Eye (tissue), 1 donor: Measurements from ENCODE around the gene TMEM222.
A peak's percentile ranks its signal among the peaks of the same experiment; 100 is the strongest.

Experiments used
- DNase-seq: peaks from one replicate; pipeline ENCODE4 v3.0.0-alpha.2; 2015

TMEM222 gene

DNA sequence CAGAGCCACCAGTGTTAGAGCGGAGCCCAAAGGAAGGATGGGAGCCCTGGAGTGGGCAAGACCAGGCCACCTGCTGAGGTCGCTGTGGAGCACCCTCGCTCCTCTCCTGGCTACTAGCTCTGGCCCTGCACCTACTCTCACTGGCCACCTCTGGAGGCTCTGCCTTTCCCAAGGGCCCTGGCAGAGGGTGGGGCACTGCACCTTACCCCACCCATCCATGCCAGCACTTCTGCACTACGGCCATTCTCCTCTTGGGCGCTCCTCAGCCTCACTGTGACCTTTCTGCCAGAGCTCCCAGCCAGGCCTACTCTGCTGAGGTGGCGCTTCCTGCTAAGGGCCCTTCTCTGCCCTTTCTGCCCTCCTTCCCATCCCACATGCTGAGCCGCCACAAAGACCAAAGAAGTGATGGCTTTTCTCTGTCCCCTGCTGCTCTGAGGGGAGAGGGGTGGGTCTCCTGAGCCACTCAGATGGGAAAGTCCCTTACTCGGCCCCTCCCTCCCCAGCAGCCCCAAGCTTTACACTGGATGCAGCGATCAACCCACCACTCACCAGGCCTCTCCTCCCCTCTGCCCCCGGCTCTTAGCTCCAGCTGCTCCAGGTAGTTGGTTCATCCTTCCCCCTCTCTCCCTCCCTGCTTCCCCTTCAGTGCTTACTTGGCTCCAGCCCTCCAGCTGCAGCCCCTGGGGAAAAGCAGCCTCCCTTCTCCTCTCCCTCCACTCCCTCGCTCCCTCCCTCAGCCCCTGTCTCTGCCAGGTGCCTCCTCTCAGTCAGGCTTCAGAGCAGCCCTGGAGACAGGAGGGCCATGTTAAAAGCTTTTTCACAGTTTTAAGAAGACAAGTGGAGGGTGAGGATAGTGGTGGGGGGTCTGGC, 14.8 kb upstream of the TMEM222 start:
- DNase-seq, result peak; percentile 87

DNA sequence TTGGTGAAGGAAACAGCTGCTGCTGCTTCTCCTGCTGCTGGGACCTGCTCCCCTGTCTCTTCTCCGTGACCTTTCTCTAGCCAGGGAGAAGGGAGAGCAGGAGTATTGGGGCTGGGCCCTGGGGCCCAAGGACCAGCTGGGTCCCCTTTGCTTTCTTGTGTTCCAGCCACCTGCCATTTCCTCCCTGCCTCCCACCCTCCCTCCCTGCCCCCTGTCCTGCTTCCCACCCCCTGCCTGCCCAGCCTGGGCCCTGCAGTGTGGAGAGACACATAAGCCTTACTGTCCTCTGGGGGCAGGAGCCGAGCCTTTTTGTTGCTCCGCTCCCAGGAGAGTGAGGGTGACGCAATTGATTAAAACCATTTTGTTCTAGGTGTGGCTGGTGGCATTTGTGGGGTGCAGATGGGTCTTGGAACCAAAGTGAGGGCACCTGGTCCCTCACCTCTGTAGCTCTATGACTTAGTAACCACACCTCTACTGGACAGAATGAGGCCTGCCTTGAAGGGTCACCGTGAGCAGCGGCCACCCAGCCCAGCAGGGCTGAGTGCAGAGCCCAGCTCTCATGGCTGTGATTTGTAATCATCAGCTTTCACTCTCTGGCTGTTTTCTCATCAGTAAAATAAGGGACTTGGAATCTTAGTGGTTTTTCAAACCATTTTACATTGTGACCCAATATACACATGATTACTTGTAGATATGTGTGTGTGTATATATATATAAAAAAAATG, 13.9 kb upstream of the TMEM222 start:
- peak; percentile 69 for DNase-seq

DNA sequence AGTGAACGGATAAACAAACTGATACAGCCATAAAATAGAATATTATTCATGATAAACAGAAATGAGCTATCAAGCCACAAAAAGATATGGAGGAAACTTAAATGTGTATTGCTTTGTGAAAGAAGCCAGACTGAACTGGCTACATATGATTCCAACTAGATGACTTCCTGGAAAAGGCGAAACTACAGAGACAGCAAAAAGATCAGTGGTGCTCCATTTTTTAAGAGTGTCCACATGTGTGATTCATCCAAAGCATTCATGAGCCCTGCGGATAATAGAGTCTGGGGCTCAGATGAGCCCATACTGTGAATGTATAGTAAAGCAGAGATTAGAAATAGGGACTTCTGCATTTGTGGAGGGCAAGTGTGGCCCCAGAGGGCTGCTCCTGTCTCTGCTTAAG, 7.8 kb upstream of the TMEM222 start:
- no peak for DNase-seq

DNA sequence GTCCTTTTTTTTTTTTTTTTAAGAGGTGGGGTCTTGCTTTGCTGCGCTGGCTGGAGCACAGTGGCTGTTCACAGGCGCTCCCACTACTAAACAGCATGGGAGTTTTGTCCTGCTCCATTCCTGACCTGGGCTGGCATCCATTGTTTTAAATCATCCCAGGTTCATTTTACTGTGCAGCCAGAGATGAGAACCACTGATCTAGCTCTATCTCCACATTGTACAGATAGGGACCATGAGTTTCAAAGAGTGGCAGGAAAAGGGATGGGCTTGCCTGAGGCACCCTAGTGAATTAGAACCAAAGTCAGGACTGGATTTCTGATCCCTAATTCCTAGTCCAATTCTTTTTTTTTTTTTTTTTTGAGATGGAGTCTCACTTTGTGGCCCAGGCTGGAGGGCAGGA, 7.2 kb upstream of the TMEM222 start:
- DNase-seq, result no peak

DNA sequence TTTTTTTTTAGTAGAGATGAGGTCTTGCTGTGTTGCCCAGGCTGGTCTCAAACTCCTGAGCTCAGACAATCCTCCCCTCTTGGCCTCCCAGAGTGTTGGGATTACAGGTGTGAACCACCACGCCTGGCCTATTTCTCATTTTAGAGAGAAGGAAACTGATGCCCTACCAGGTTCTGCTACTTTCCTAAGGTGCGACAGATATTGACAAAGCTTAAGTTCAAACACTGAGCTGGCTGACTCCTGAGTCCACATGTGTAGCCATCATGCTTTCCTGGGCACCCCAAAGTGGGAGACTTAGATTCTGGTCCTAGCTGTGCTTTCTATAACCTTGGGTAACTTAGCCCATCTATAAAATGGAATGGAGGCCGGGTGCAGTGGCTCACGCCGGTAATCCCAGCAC, 5.1 kb upstream of the TMEM222 start:
- no peak for DNase-seq

DNA sequence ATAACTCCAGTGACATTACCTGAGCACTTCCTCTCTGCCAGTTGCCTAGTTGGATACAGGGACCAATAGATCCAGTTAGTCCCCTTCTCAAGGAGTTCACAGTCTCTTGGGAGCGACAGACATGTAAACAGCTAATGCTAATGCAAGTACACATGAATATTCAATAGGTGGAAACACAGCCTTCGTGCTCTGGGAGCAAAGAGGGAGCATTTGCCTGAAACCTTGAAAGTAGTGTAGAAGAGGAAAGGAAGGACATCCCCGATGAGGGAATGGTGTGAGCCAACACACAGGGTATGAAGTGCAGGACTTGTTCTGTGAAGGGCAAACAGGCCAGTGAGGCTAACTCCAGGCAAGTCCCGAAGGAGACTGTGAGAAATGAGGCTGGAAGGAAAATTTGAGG, 3.8 kb upstream of the TMEM222 start:
- peak; percentile 21 for DNase-seq

DNA sequence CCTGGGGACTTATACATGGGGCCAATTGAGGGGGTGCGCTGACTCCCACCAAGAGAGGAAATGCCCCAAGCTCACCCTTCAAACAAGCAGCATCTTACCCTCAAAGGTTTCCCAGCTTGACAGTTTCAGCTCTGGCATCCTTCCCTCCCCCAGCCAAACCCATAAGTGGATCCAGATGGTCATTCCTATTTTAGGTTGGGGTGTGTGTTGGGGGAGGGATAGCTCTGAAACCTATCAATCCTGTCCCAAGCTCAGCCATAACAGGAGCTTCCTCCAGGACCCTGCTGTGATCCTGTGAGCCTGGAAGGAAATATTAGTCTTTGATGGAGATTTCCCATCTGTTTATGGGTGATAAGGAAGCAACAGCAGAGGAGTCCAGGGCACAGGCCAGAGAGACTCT, 3.4 kb upstream of the TMEM222 start:
- peak; percentile 33 for DNase-seq

DNA sequence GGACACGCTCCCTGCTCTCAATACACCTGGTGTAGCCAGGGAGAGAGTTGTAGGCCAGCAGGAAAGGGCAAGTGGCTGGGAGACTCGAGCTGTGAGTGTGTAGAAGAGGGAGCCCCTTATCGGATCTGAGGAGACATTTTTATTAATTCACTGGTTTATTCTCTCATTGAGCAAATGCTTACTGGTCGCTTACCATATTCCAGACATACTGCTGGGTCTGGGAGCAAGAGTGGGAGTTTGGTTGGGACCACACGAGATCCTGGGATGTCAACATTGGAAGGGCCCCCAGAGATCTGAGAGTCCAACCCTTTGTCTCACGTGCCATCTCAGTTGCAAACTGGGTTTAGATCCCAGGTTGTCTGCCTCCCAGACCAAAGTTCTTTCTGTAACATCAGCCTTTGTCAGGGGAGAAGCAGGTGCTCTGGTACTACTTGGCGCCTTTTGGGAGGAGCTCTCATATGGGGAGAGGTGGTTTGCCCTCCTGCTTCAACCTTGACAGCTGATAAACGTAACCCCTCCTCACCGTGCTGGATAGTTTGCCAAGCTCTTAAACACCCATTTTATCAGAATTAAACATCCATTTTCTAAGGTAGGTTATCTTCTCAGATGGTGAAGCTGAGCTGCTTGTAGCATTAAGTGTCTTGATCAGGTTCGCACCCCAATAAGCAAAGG, 742 bp downstream of the TMEM222 start:
- no peak for DNase-seq

DNA sequence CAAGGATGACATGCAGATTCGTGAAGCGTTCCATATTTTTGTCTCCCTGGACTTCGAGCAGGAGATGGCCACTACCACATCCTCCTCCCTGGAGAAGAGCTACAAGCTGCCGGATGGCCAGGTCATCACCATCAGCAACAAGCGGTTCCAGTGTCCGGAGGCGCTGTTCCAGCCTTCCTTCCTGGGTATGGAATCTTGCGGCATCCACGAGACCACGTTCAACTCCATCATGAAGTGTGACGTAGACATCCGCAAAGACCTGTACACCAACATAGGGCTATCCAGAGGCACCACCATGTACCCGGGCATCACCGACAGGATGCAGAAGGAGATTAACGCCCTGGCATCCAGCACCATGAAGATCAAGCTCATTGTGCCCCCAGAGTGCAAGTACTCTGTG, 3.3 kb downstream of the TMEM222 start:
- no peak for DNase-seq

DNA sequence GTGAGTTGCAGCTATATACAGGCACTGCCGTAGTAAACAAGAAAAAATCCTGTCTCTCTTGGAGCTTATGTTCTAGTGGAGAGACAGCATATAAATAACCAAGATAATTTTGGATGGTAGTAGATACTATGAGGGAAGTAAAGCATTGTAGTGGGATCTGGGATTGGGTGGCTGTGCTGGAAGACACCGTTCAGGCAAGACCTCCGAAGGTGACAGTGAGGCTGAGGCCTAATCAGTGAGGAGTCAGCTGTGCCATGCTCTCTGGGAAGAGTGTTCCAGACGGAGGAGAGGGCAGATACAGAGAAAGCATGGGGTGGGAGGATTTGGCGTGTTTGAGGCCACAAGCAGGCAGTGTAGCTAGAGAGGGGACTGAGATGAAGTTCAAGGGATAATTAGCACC, 6.0 kb downstream of the TMEM222 start:
- no peak for DNase-seq

DNA sequence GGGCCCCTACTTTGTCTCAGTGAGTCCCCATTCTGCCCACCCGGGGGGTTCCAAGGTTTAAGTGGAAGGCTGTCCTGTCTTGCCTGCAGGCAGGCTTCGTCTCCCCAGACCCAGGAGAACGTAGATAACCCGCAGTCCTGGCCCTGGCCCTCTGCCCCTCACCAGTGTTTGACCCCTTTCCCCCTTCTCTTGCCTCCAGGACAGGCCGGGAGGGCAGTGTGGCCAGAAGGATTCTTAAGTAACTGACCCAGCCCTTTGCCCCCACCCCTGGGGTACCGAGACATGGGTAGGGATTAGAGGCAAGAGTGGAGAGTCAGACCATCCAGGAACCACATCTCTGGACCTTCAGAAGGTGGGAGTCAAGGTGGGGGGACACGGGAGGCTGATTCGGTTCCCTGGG, 8.8 kb downstream of the TMEM222 start:
- no peak for DNase-seq

DNA sequence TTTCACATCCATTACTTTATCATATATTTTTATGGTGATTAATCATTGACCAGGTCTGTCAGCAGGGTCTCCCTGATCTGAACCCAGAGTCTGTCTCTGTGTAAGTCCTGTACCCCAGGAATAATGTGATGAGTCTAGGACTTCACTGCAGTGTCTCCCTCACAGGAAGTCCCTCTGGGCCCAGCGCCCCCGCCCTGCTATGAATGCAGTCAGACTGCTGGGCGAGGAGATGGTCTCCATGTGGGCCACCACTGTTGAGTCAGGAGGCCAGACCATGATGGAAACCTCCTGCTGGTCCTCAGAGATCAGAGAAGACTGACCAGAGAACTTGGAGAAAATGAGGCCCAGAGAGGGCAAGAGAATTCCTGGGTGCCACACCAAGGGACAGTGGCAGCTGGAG, 9.5 kb downstream of the TMEM222 start:
- no peak for DNase-seq

DNA sequence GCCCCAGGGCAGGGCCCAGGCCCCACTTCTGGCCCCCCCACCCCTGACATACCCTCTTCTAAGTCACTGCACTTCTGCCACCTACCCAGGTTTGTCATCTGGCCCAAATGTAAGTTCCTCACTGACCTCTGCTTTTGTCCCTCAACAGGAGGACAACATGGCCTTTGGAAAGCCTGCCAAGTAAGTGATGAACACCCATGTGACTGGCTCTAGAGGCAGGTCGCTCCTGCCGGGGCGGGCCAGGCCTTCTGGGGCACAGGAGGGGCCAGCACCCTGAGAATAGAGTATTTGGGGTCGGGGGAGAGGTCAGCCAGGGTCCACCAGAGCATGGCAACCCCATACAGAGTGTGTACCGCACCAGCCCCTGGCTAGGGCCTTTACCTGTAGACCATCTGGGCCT, 10.0 kb downstream of the TMEM222 start:
- DNase-seq, result no peak

DNA sequence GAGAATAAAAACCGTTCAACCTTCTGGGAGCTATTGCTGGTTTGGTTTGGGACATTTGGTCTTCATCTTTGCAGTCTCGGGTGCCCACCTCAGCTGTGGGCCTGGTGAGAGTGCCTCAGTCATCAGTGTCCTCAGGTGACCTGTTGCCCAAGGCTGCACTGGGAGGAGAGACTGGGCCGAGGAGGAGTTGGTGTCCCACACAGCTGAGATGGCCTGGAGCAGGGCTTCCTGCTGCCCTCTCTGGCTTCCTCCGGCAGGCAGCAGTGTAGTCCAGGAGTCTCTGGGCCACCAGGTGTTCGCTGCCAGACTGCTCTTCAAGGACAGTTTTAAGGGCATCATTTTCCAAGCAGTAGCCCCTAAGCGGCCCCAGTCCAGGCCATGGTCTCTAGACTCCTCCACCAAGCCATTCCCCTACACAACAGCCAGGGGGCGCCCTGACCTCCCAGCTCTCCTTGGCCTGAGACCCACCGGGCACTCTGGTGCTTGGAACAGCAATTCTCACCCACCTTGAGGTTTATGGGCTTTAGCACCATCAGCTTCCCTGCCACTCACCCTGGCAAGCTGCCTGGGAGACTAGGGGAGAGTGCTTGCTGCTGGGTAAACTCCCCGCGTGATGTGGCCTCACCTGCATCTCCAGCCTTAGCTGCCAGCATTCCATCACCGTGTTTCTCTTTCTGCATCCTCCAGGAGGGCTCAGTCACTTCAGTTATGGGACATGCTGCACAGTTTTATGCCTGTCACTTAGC, 10.7 kb downstream of the TMEM222 start:
- peak; percentile 68 for DNase-seq

DNA sequence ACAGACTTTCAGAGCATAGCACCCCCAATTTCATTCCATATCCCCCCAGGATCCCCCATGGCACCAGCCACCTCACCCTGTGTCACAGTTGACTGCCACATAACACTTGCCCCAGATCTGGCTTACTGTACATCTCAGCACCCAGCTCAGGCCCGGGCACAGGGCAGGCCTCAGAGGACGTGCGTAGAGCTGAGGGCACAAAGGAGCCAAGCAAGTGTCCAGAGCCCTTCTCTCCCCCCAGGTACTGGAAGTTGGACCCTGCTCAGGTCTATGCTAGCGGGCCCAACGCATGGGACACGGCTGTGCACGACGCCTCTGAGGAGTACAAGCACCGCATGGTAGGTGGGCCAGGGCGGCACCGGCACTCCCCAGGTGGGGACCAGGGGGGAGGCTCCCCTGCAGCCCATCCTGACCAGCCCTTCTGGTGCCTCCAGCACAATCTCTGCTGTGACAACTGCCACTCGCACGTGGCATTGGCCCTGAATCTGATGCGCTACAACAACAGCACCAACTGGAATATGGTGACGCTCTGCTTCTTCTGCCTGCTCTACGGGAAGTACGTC, 11.8 kb downstream of the TMEM222 start:
- DNase-seq, result no peak

DNA sequence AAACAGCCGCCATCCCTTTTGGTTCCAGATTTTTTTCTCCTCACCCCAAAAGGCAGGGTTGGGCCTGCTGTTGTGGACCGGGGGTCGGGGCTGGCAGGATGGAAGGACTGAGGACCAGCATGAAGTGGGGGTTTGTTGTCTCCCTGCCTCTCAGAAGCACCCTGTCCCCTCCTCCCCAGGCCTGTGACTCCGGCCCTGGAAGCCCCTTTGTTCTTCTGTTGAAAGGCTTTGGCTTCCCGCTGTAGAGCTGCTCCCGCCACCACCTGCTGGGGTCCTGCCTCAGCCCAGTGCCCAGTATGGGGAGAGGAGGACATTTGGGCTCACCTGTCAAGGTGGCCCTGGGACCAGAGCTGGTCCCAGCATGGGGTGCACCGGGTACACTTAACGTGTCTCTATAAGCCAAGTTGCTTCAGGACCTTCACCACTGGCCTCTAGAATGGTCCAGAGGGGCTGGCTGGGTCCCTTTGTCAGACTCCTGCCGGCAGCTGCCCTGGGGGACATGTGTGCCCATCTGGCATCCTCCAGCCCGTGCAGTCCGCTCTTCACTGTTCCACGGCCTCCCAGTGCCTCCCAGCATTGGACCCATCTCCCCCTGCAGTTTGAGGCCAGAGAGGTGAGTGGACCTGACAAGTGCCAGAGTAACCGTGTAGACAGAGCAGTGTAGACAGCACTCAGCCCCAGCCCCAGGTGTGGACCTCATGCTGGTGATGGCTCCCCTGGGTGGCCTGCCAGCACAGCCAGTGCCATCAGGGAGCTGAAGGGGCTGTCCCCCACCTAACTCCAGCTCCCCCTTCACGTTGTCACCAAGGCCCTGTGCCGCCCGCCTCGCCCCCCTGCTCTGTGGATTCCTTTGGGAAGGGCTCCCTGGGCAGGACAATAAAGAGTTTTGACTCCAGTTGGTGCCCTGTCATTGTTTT, 13.8 kb downstream of the TMEM222 start:
- no peak for DNase-seq

DNA sequence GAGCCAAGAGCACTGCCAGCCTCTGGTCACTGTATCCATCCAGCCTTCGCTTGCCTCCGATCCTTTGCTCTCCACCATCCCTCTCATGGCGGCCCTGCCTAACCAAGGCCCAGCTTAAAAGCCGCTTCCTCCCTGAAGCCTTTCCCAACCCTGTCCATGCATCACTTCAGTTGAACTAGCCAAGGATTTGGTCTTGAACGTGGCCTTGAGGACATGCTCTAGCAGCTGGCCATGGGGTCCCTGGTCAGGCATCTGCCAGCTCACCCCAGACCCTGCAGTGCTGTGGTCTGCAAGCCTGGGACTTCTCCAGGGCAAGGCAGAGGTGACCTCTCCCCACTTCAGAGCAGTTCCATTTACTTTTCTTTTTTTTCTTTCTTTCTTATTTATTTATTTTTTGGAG, 14.8 kb downstream of the TMEM222 start:
- DNase-seq, result no peak

DNA sequence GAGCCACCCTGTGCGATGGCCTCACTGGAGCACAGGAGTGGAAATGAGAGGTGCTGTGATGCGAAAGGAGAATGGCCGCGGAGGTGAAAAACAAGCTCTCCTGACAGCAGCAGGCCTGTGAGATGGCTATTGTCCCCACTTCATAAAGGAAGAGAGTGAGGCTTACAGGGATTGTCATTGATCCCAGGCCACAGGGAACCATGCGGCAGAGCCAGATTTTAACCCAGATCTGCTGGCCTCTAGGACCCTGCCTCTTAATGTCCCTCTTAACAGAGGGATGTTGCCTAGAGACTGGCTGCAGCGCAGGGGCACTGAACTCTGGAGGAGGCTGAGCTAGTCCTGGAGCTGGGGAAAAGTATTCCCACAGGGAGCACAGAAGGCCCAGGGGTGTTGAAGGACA, 16.8 kb downstream of the TMEM222 start:
- no peak for DNase-seq

DNA sequence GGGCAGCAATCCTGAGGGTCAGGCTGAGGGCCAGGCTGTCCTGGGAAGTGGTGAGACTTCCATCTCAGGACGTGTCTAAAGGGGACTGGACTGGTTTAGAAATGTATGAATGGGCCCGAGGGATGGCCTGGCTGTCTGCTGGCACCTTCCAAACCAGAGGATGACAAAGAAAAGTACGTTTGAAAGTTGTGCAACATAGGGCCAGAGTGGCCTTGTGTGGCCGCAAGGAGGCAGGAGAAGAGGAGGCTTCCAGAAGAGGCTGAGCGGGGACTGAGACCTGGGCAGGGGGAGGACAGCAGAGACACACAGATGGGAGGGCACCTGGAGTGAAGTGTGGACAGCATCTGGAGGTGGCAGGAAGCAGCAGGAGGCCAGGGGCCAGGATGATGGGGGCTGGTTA, 17.2 kb downstream of the TMEM222 start:
- no peak for DNase-seq

DNA sequence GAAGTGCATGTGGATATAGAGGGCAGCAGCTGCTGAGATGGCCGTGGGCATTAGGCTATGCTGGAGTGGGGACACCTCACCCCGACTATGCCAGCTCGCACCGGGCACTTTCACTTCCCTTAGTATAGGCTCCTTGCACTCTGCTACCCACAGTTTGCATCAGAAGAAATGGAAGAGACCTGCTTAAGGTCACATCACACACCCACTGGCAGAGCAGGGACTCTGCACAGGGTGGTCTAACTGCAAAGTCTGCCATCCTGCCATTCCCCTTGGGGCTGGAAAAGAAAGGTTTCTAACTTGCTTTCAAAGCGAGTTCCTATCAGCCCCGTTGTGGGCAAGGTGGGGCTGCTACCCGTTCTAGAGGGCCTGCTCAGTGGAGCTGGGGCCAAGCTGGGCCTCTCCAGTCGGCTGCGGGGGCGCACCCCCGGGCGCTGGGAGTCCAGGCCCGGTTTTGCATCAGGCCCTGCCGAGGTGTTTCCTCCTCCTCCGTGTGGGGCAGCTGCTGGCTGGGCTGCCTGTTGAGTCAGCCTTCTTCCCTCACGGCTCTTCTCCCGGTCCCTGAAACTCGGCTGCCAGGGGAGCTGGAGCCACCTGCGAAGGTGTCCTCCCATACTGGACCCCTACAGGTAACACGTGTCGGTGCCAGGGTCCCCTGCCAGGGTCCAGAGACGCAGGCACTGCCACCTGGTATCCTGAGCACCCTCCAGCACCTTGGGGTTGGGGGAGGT, 19.7 kb downstream of the TMEM222 start, which contains the start of gene SYTL1:
Gene SYTL1, plus strand, starts transcription at position 498 of the 728 bp plus-strand sequence. CDS start 3,313 bp downstream, outside the sequence.
- DNase-seq, result no peak

DNA sequence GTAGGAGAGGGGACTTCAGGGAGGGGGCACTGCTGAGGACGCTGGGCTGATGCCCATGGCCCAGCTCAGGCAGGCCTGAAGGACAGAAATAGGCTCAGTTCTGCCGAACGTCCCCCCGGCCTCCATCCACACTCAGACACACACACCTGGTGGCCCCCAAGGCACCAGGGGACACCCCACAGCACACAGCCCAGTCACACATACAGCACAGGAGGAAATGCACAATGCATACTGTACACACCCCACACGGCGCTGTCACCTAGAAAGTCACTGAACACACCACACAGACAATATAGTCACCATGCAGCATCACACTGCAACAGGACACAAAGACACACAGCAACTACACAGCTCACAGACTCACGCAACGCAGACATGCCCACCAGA, 20.4 kb downstream of the TMEM222 start:
- no peak for DNase-seq
